ENCODE data around the gene MMP25. TPM values are rescaled to one million over a fixed set of nuclear protein-coding genes. Genes with fewer than 3 reads are reported as not detected.

MMP25 gene
- polyA plus RNA-seq, 1 of the 3 experiments (the other 2 are of a cell fraction) = 0.03 TPM

DNA sequence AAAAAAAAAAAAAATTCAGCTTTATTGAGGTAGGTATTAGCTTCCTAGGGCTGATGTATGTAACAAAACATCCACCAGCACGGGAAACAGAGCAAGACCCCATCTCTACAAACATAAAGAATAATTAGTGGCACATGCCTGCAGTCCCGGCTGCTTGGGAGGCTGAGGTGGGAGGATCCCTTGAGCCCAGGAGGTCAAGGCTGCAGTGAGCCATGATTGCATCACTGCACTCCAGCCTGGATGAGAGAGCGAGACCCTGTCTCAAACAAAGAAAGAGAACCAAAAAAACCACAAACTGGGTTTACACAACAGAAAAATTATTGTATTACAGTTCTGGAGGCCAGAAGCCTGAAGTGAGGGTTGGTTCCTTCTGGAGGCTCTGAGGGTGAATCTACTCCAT, 4.0 kb upstream of the MMP25 start (continued):
- TF ChIP-seq, protein P1, sequence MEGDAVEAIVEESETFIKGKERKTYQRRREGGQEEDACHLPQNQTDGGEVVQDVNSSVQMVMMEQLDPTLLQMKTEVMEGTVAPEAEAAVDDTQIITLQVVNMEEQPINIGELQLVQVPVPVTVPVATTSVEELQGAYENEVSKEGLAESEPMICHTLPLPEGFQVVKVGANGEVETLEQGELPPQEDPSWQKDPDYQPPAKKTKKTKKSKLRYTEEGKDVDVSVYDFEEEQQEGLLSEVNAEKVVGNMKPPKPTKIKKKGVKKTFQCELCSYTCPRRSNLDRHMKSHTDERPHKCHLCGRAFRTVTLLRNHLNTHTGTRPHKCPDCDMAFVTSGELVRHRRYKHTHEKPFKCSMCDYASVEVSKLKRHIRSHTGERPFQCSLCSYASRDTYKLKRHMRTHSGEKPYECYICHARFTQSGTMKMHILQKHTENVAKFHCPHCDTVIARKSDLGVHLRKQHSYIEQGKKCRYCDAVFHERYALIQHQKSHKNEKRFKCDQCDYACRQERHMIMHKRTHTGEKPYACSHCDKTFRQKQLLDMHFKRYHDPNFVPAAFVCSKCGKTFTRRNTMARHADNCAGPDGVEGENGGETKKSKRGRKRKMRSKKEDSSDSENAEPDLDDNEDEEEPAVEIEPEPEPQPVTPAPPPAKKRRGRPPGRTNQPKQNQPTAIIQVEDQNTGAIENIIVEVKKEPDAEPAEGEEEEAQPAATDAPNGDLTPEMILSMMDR (IDR thresholded peaks at IDR 0.05) = no peak
- TF ChIP-seq, protein P2, sequence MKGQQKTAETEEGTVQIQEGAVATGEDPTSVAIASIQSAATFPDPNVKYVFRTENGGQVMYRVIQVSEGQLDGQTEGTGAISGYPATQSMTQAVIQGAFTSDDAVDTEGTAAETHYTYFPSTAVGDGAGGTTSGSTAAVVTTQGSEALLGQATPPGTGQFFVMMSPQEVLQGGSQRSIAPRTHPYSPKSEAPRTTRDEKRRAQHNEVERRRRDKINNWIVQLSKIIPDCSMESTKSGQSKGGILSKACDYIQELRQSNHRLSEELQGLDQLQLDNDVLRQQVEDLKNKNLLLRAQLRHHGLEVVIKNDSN (IDR thresholded peaks at IDR 0.05; ENCODE audit: borderline replicate concordance, low read depth) = no peak
- no peak for TF ChIP-seq TAF1 (IDR thresholded peaks at IDR 0.05; ENCODE audit: borderline replicate concordance, low read depth, low read length)

DNA sequence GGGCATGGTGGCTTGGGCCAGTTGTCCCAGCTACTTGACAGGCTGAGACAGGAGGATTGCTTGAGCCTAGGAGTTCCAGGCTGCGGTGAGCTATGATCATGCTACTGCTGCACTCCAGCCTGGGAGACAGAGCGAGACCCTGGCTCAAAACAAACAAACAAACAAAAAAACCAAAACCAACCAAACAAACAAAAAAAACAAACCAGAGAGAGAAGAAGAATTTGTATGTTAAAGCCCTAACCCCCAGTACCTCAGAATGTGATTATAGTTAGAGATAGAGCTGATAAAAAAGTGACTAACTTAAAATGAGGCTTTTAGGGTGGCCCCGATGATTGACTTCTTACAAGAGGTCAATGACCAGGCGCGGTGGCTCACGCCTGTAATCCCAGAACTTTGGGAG, 1.7 kb upstream of the MMP25 start:
- Histone ChIP-seq H3K4me1 (ENCODE audit: control insufficient read depth in 1 of 2, insufficient read depth in 2 of 2, low read depth in 1 of 2, low read length in 1 of 2) (no peaks in the 10 kb centered on the region; a peak in 1 of 4 replicates), H3K27ac (ENCODE audit: low read depth in 2 of 2, low read length in 1 of 2) (no peak overlapping the region), H3K36me3 (replicated peaks in 1 of 2; ENCODE audit: control insufficient read depth in 1 of 2, insufficient read depth in 2 of 2, low read length in 1 of 2) (no peaks in the 10 kb centered on the region), H3F3A (replicated peaks; ENCODE audit: insufficient read depth) (peaks cover 8% of the 10 kb centered on the region), H3K9me2 (no peaks in the 10 kb centered on the region), H2AFZ (ENCODE audit: low read depth) (no peak overlapping the region), H4K20me1 (ENCODE audit: insufficient read depth) (no peaks in the 10 kb centered on the region), H3K27me3 (ENCODE audit: insufficient read depth) (peaks cover 83% of the 10 kb centered on the region), H3K9ac (no peak overlapping the region), H3K79me2 (ENCODE audit: insufficient read depth) (no peaks in the 10 kb centered on the region), H3K9me3 (no peaks in the 10 kb centered on the region), H3K4me2 (no peak overlapping the region), H3K4me3 (ENCODE audit: low read depth in 2 of 2, low read length in 1 of 2) (peak overlapping the region in 1 of 2 experiments; percentile 33; a peak in 1 of 4 replicates)
- ChIA-PET CTCF (interaction anchor here (0.9 to 8.5 kb wide), 4 partner anchors 13 to 126 kb away, joined by 3 to 141 read pairs (median 8); no protein-coding TSS in a partner anchor), POLR2A (no interaction called here)
- no peak for TF ChIP-seq SIN3A (IDR thresholded peaks at IDR 0.05; ENCODE audit: borderline replicate concordance, low read depth, low read length)
- TF ChIP-seq MXI1 (IDR thresholded peaks at IDR 0.05; ENCODE audit: low read depth, low read length) = no peak
- no peak for TF ChIP-seq TCF12 (IDR thresholded peaks at IDR 0.05)
- no peak for TF ChIP-seq GABPA (IDR thresholded peaks at IDR 0.05; ENCODE audit: low read depth)
- TF ChIP-seq, protein P3, sequence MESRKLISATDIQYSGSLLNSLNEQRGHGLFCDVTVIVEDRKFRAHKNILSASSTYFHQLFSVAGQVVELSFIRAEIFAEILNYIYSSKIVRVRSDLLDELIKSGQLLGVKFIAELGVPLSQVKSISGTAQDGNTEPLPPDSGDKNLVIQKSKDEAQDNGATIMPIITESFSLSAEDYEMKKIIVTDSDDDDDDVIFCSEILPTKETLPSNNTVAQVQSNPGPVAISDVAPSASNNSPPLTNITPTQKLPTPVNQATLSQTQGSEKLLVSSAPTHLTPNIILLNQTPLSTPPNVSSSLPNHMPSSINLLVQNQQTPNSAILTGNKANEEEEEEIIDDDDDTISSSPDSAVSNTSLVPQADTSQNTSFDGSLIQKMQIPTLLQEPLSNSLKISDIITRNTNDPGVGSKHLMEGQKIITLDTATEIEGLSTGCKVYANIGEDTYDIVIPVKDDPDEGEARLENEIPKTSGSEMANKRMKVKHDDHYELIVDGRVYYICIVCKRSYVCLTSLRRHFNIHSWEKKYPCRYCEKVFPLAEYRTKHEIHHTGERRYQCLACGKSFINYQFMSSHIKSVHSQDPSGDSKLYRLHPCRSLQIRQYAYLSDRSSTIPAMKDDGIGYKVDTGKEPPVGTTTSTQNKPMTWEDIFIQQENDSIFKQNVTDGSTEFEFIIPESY (IDR thresholded peaks at IDR 0.05; ENCODE audit: borderline replicate concordance, low read depth) = no peak
- TF ChIP-seq TAF1 (IDR thresholded peaks at IDR 0.05; ENCODE audit: borderline replicate concordance, low read depth, low read length) = no peak
- TF ChIP-seq, protein P4, sequence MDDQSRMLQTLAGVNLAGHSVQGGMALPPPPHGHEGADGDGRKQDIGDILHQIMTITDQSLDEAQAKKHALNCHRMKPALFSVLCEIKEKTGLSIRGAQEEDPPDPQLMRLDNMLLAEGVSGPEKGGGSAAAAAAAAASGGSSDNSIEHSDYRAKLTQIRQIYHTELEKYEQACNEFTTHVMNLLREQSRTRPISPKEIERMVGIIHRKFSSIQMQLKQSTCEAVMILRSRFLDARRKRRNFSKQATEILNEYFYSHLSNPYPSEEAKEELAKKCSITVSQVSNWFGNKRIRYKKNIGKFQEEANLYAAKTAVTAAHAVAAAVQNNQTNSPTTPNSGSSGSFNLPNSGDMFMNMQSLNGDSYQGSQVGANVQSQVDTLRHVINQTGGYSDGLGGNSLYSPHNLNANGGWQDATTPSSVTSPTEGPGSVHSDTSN (IDR thresholded peaks at IDR 0.05) = no peak
- TF ChIP-seq FOSL2 (IDR thresholded peaks at IDR 0.05; ENCODE audit: borderline replicate concordance, low read depth) = no peak
- no peak for TF ChIP-seq RAD21 (IDR thresholded peaks at IDR 0.05; ENCODE audit: low read length)
- no peak for TF ChIP-seq ELF1 (IDR thresholded peaks at IDR 0.05)
- TF ChIP-seq SMC3 (IDR thresholded peaks at IDR 0.05; ENCODE audit: low read depth, low read length) = no peak
- TF ChIP-seq, protein P5, sequence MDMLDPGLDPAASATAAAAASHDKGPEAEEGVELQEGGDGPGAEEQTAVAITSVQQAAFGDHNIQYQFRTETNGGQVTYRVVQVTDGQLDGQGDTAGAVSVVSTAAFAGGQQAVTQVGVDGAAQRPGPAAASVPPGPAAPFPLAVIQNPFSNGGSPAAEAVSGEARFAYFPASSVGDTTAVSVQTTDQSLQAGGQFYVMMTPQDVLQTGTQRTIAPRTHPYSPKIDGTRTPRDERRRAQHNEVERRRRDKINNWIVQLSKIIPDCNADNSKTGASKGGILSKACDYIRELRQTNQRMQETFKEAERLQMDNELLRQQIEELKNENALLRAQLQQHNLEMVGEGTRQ (IDR thresholded peaks at IDR 0.05; ENCODE audit: borderline replicate concordance, low read depth, low read length) = no peak
- no peak for TF ChIP-seq TEAD4 (IDR thresholded peaks at IDR 0.05; ENCODE audit: borderline replicate concordance, insufficient read depth)
- TF ChIP-seq MEF2A (IDR thresholded peaks at IDR 0.05; ENCODE audit: borderline replicate concordance, low read depth) = no peak
- no peak for TF ChIP-seq GATA2 (CRISPR knock-in tag; IDR thresholded peaks at IDR 0.05)
- TF ChIP-seq, protein P1 (IDR thresholded peaks at IDR 0.05) = no peak
- TF ChIP-seq RFX5 (IDR thresholded peaks at IDR 0.05; ENCODE audit: low read length) = no peak
- DNase-seq = no peak
- 90% methylated on average over 6 of the region's 6 CpGs for WGBS (ENCODE audit: low lambda C conversion rate)

All from SK-N-SH (cell line).